ENCODE measurements around the gene SMPDL3B.

SMPDL3B gene

DNA sequence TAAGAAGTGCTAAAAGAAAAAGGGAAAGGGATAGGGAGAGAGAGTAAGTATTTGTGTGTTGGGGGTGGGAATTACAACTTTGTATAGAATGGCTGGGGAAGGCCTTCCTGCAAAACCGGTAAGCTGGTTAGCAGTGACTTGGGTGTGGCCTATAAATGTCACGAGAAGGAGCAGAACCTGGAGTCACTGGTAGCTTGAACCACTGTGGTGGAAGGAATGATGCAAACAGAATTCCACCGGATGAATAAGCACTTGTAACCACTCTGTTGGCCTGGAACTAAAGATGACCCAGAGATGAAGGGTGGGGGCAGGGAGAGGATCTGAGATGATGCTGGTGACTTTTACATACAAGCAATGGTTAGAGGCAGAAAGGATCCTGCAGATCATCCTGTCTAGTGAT, 33.9 kb downstream of the SMPDL3B start:
- no peak for DNase-seq (ENCODE audit: low spot score)
- Histone ChIP-seq H3K4me3 (no peak overlapping the region), H3K27ac (peak overlapping the region in 1 of 2 donors; percentile 76)
- TF ChIP-seq, protein P1, sequence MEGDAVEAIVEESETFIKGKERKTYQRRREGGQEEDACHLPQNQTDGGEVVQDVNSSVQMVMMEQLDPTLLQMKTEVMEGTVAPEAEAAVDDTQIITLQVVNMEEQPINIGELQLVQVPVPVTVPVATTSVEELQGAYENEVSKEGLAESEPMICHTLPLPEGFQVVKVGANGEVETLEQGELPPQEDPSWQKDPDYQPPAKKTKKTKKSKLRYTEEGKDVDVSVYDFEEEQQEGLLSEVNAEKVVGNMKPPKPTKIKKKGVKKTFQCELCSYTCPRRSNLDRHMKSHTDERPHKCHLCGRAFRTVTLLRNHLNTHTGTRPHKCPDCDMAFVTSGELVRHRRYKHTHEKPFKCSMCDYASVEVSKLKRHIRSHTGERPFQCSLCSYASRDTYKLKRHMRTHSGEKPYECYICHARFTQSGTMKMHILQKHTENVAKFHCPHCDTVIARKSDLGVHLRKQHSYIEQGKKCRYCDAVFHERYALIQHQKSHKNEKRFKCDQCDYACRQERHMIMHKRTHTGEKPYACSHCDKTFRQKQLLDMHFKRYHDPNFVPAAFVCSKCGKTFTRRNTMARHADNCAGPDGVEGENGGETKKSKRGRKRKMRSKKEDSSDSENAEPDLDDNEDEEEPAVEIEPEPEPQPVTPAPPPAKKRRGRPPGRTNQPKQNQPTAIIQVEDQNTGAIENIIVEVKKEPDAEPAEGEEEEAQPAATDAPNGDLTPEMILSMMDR (IDR thresholded peaks at IDR 0.05): no peak

DNA sequence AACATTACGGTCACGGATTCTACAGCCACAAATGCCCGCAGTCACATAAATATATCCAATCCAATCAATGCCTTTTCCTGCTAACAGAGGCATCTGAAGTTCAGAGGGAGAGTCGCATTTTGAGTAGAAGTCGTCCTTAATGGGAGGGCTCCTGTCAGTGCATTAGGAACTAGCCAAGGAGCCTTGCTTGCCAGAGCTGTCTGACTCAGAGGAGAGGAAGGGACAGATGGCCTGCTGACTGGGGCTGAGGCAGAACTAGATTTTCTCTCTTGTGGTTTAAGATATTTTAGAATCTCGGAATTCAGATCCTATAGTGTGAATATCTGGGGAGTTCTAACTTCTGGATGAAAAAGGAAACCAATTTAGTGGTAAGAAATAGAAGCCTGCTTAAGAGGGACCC, 35.6 kb downstream of the SMPDL3B start:
- H3K27ac ChIP-seq: peak overlapping the region in 1 of 2 donors; percentile 73
- no peak overlapping the region for H3K4me3 ChIP-seq
- TF ChIP-seq, protein P1 (IDR thresholded peaks at IDR 0.05): no peak
- DNase-seq (ENCODE audit: low spot score): no peak

DNA sequence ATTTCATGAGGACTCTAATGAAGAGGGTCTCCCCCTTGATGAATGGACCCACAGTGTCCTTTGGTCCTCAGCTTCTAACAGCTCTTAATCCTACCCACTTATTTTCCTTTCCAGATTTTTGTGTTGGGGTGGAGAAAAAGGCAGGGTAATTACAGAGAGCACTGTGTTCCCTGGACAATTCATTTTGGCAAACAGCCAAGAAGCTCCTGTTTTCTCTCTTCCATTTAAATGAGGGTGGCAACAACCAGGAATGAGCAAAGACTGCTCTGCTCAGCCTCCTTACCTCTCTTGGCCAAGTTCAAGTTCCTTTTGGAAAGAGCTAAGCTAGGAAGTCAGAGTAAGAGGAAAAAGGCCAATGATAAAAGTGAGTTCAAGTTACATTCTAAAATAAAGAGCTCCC, 36.9 kb downstream of the SMPDL3B start:
- DNase-seq (ENCODE audit: low spot score): no peak
- TF ChIP-seq, protein P1 (IDR thresholded peaks at IDR 0.05): no peak
- Histone ChIP-seq H3K4me3 (no peak overlapping the region), H3K27ac (peak overlapping the region in 1 of 2 donors; percentile 17)

DNA sequence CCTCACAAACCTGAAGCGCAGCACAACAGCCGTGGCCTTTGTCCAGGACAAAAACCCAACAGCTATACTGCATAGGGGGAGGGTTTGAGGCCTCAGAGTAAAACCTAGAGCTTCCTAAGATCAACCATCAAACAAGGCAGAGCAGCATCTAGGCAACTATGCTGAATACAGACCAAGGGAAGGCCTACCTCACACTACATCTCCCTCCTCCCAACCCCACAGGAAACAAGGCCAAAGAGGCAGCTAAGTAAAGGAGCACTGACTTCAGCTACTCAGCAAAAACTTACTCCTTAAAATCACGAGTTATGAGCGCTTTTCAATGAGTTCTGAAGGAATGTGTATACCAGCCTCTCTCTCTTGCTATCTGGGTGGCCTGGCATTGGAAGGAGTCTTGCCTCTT, 37.3 kb downstream of the SMPDL3B start:
- no peak overlapping the region for H3K4me3 ChIP-seq
- TF ChIP-seq, protein P1 (IDR thresholded peaks at IDR 0.05): no peak
- peak overlapping the region in 1 of 2 donors; percentile 17 for H3K27ac ChIP-seq
- no peak for DNase-seq (ENCODE audit: low spot score)

DNA sequence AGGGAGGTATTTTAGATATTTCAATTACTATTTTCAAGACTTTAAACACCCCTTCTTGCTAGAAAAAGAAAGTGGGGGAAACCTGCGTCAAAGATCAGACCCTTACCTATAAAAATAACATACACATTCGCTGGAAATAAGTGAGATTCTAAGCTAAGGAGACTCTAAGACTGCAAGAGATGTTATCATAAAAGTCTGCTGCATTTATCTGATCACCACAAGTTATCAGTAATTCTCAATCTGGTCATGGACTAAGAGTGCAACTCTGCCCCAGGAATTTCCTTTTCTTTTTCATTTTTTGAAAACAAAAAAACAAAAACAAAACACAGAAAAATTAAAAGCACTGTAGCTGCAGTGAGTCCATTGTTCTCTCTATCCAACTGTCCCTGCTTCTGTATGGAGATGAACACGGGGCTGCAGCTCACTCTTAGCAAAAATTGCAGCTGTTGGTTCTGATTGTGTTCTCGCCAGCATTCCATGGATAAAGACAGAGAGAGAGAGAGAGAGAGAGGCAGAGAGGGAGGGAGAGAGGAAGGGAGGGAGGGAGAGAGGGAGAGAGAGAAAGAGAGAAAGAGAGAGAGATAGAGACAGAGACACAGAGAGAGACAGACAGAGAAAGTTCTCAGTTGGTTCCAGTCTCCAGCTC, 39.1 kb downstream of the SMPDL3B start:
- DNase-seq (ENCODE audit: low spot score): no peak
- TF ChIP-seq, protein P1 (IDR thresholded peaks at IDR 0.05): no peak
- no peak overlapping the region for H3K27ac ChIP-seq
- no peak overlapping the region for H3K4me3 ChIP-seq

DNA sequence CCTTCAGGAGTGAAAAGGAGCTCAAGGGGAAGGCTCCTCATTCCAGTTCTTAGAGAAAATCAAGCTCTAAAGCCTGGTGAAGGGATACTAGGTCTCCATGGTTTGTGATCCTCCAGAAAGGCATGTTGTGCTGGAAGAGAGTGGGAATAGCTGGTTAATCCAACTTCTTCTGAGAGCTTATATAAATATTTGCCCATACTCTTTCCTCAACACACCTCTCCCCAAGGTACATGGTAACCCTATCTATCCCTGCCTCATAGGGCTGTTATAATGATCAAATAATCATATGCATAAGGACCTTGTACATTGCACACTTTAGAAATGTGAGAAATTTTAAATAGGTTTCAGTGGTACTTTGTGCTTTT, 39.6 kb downstream of the SMPDL3B start:
- Histone ChIP-seq H3K27ac (no peak overlapping the region), H3K4me3 (no peak overlapping the region)
- TF ChIP-seq, protein P1 (IDR thresholded peaks at IDR 0.05): no peak
- no peak for DNase-seq (ENCODE audit: low spot score)

DNA sequence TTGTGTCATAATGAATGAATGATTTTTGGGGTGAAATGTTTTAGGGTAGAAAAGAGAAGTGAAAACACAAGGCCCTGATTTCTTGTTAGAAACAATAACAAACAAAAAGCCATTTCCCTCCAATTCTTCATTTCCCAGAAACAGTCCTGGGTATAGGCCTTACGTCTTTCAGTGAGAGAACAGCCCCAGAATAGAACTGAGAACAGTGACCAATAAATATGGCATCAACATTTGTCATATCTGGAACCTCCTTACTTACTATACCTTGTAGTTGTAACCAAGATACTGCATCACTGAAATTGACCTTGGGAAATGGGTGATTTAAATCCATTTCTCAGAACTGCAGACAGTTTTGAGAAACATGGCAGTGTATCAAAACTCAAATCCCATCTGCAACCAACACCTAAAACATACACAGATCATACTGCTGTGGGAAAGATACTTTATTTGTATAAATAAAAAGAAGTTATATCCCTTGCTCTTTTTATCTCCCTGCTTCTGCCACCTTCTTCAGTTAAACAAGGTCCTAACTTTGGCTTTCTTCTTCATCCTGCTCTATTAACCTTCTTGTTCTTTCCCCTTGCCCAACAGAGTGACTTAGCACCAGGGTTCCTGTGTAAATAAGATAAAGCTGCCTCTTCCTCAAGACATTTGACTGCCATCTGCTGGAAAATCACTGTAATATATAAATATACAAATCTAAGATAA, 44.5 kb downstream of the SMPDL3B start:
- H3K27ac ChIP-seq: no peak overlapping the region
- DNase-seq (ENCODE audit: low spot score): no peak
- TF ChIP-seq, protein P1 (IDR thresholded peaks at IDR 0.05): peak; percentile 20
- no peak overlapping the region for H3K4me3 ChIP-seq

Data from coronary artery (tissue), 2 donors.